HCT116 (cell line): ENCODE measurements around the gene SLC25A41. TPM values are rescaled to one million over a fixed set of nuclear protein-coding genes. Genes with fewer than 3 reads are reported as not detected.
"Not testable (repeated sequence)": the region's sequence is repeated elsewhere in the genome, so short reads cannot be mapped to it uniquely, and the experiment has no call there.

Experiments used
- ATAC-seq: fragments of 200-7000 bp; cut with Tn5 transposase; 2 replicates; pipeline ENCODE4 v1.9.1; 2020; ENCODE audit warnings: mild to moderate bottlenecking, moderate library complexity
- BruUV-seq: library from RNA; stranded (reverse); fragments of 400-500 nt; replicated peaks from 2 replicates; lab custom pipeline; 2021; lab: Mats Ljungman, UMichigan
- CTCF ChIA-PET: fragments of 300-600 bp; sonication (Branson Sonifier 250); formaldehyde crosslinking; loops from one replicate; lab custom pipeline; 2021; ENCODE audit warnings: antibody characterized with exemption; lab: Charles Lee
- POLR2A ChIA-PET: fragments of 300-600, 350-600 bp; sonication (Branson Sonifier 250); formaldehyde crosslinking; loops from one replicate; lab custom pipeline; 2021; ENCODE audit warnings: antibody characterized with exemption; lab: Charles Lee
- RAD21 ChIA-PET, 2 experiments: fragments of 300-600 bp; sonication (Branson Sonifier 250); formaldehyde crosslinking; loops; one replicate each; lab custom pipeline; 2023; ENCODE audit warnings: low total read pairs in 2 of 2; ENCODE audit not compliant: uncharacterized antibody in 2 of 2, unreplicated experiment in 2 of 2, low non-redundant PET in 1 of 2; lab: Charles Lee
- DNase-seq: peaks from one replicate; pipeline ENCODE4 v3.0.0-alpha.2; 2010; ENCODE audit warnings: low read depth, low spot score
- H2AFZ ChIP-seq: fragments of 200-600 bp; shearing (Covaris generic), sonication (generic); 2 replicates; pipeline ENCODE4 v1.6.1; 2017; ENCODE audit warnings: low read depth, mixed run types, mixed read lengths, antibody characterized with exemption, low read length; ENCODE audit not compliant: poor library complexity, severe bottlenecking
- H3K27ac ChIP-seq: 2 replicates; pipeline ENCODE4 v1.5.1; 2012; ENCODE audit warnings: low read depth, low read length
- H3K27me3 ChIP-seq: fragments of 200-600 bp; sonication (generic); 2 replicates; pipeline ENCODE4 v1.6.1; 2016; ENCODE audit warnings: mixed run types, low read length, mixed read lengths; ENCODE audit not compliant: insufficient read depth
- H3K36me3 ChIP-seq, 2 experiments: fragments of 200-500 bp in 1 of 2; fragments of 200-600 bp in 1 of 2; sonication (Bioruptor generic) in 1 of 2; sonication (generic) in 1 of 2; 2 replicates each; pipeline versions ENCODE4 v1.5.1 to v1.6.1; 2014 to 2016; ENCODE audit warnings: low read length in 2 of 2, inconsistent platforms in 1 of 2, mixed read lengths in 1 of 2, mixed run types in 1 of 2; ENCODE audit not compliant: insufficient read depth in 2 of 2, control insufficient read depth in 1 of 2
- H3K4me1 ChIP-seq, 2 experiments: fragments of 200-600 bp in 1 of 2; sonication (generic) in 1 of 2; 2 replicates each; pipeline versions ENCODE4 v1.5.1 to v1.6.1; 2012 to 2017; ENCODE audit warnings: low read length in 2 of 2, inconsistent platforms in 1 of 2, mild to moderate bottlenecking in 1 of 2, mixed read lengths in 1 of 2, mixed run types in 1 of 2, moderate library complexity in 1 of 2; ENCODE audit not compliant: insufficient read depth in 2 of 2, control insufficient read depth in 1 of 2
- H3K4me2 ChIP-seq: fragments of 200-600 bp; sonication (generic); 2 replicates; pipeline ENCODE4 v1.6.1; 2017; ENCODE audit warnings: mixed run types, low read length, mixed read lengths
- H3K4me3 ChIP-seq, 2 experiments: fragments of 200-600 bp in 1 of 2; sonication (generic) in 1 of 2; replicated peaks in 1 of 2; 2 replicates each; pipeline ENCODE4 v1.5.1; 2011 to 2016; ENCODE audit warnings: low read length in 2 of 2, control low read depth in 1 of 2, low read depth in 1 of 2, mild to moderate bottlenecking in 1 of 2, mixed read lengths in 1 of 2, mixed run types in 1 of 2
- H3K79me2 ChIP-seq: fragments of 200-600 bp; sonication (generic); 2 replicates; pipeline ENCODE4 v1.6.1; 2017; ENCODE audit warnings: mild to moderate bottlenecking, mixed run types, low read length, moderate library complexity, mixed read lengths; ENCODE audit not compliant: insufficient read depth
- H3K9ac ChIP-seq: fragments of 200-600 bp; sonication (generic); 2 replicates; pipeline ENCODE4 v1.6.1; 2016; ENCODE audit warnings: low read length, mixed read lengths
- H3K9me2 ChIP-seq: fragments of 200-600 bp; sonication (generic), shearing (Covaris generic); 2 replicates; pipeline ENCODE4 v1.6.1; 2017; ENCODE audit warnings: mixed run types, mild to moderate bottlenecking, moderate library complexity; ENCODE audit not compliant: insufficient read depth
- H3K9me3 ChIP-seq, 2 experiments: fragments of 200-500 bp in 1 of 2; fragments of 200-600 bp in 1 of 2; sonication (Bioruptor generic) in 1 of 2; sonication (generic) in 1 of 2; 2 replicates each; pipeline ENCODE4 v1.6.1; 2014 to 2017; ENCODE audit warnings: low read length in 2 of 2, mixed read lengths in 2 of 2, inconsistent platforms in 1 of 2, low read depth in 1 of 2, mild to moderate bottlenecking in 1 of 2, mixed run types in 1 of 2, moderate library complexity in 1 of 2; ENCODE audit not compliant: control insufficient read depth in 1 of 2, insufficient read depth in 1 of 2
- H4K20me1 ChIP-seq: fragments of 200-600 bp; sonication (generic), shearing (Covaris generic); 2 replicates; pipeline ENCODE4 v1.6.1; 2017; ENCODE audit warnings: mixed run types, mild to moderate bottlenecking, moderate library complexity; ENCODE audit not compliant: insufficient read depth
- SIN3A ChIP-seq: IDR thresholded peaks from 2 replicates; pipeline ENCODE4 v1.6.1; 2012; ENCODE audit warnings: low read depth
- SRF ChIP-seq: IDR thresholded peaks from 2 replicates; pipeline ENCODE4 v1.6.1; 2012; ENCODE audit warnings: low read depth
- ZNF274 ChIP-seq: fragments of 200-500 bp; sonication (Bioruptor generic); IDR thresholded peaks from 2 replicates; pipeline ENCODE4 v1.6.1; 2014; ENCODE audit warnings: mild to moderate bottlenecking, low read depth, low read length, inconsistent platforms
- intact Hi-C: fragments of 100-400 bp; cut with micrococcal nuclease; formaldehyde crosslinking; loops from 2 replicates; pipeline ENCODE4 v1.10.0; 2022
- total RNA-seq: library from RNA; stranded (reverse); gene quantifications from one replicate; pipeline ENCODE4 v1.2.1, GENCODE V29; 2021; ENCODE audit not compliant: unreplicated experiment

Gene SLC25A41
- total RNA-seq, 1 experiment from 2014 or later: 0.93 TPM

GRCh38 chr19:6402058-6402457 lies 31.5 kb downstream of the SLC25A41 start:
- H3K27ac ChIP-seq: no peak overlapping the region
- ChIA-PET RAD21 (no interaction called here), CTCF (no interaction called here), POLR2A (interaction anchor here (0.5 kb wide), 1 partner anchor 202 kb away, joined by 4 read pairs; no protein-coding TSS in a partner anchor)
- H4K20me1 ChIP-seq: no peaks in the 10 kb centered on the region
- no peaks in the 10 kb centered on the region for H3K27me3 ChIP-seq
- no TSS peak for BruUV-seq
- no peaks in the 10 kb centered on the region for H3K36me3 ChIP-seq
- no peak overlapping the region for H2AFZ ChIP-seq
- intact Hi-C loops: no loop called here
- H3K9me3 ChIP-seq: no peaks in the 10 kb centered on the region
- ATAC-seq: no peak
- no peaks in the 10 kb centered on the region for H3K9me2 ChIP-seq
- no peak for DNase-seq
- H3K4me1 ChIP-seq: no peaks in the 10 kb centered on the region
- no peak overlapping the region for H3K9ac ChIP-seq
- no peak overlapping the region for H3K4me2 ChIP-seq
- no peak overlapping the region for H3K4me3 ChIP-seq
- TF ChIP-seq ZNF274 (no peak), SIN3A (no peak), SRF (no peak)
- H3K79me2 ChIP-seq: no peaks in the 10 kb centered on the region

- H2AFZ ChIP-seq, H3K4me1 ChIP-seq, POLR2A ChIA-PET, DNase-seq, ATAC-seq, RAD21 ChIA-PET, CTCF ChIA-PET, H3K27me3 ChIP-seq, H3K9me2 ChIP-seq, H4K20me1 ChIP-seq, H3K79me2 ChIP-seq, H3K9ac ChIP-seq, H3K4me3 ChIP-seq, intact Hi-C loops, H3K4me2 ChIP-seq, H3K27ac ChIP-seq, BruUV-seq, H3K9me3 ChIP-seq, H3K36me3 ChIP-seq: not testable (repeated sequence)
Observed at GRCh38 chr19:6400062-6400944, 33.3 kb downstream of the SLC25A41 start.
